ENCODE data around the gene PM20D1. TPM values are rescaled to one million over a fixed set of nuclear protein-coding genes. Genes with fewer than 3 reads are reported as not detected.

Gene PM20D1
- polyA plus RNA-seq, 1 experiment, result not detected

DNA sequence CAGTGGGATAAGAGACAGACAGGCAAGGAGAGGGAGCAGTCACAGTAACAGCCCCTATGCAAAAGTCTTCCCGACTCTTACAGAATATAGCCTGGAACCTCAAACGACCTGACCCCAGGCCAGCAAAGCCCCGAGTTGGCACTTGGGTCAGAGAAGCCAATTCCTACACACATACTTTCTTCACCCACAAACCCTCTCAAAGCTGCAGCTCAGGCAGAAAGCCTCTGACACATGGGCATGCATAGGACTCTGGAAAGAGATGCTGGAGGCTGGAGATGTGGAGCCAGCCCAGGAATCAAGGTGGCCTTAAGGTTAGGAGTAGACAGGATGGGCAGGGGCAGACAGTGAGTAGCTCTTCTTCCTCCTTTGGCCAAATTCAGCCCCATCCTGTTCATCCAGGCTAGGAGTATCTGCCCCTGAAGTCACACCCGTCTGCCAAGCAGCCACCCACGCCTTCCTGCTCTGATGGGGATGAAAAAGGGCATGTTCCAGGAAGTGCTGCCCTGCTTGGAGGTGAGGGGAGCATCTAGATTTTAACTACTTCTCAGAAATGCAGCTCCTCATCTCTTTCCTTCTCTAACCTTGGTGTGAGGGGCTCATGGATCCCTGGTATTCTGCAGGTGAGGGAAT, 44.7 kb downstream of the PM20D1 start:
- H3K27me3 ChIP-seq (ENCODE audit: control insufficient read depth, insufficient read depth, low read length), result no peaks in the 10 kb centered on the region
- H3K36me3 ChIP-seq (ENCODE audit: control insufficient read depth, insufficient read depth, low read length), result peaks cover 5% of the 10 kb centered on the region; the same call in 1 of the 2 replicates
- DNase-seq (ENCODE audit: low read depth), result no peak
- no peak for TF ChIP-seq CTCF (IDR thresholded peaks at IDR 0.05; ENCODE audit: insufficient read depth, low read depth, low read length)
- H3K4me3 ChIP-seq (ENCODE audit: low read depth, low read length), result no peak overlapping the region
- ChIA-PET CTCF (interaction anchor here (0.9 to 3.7 kb wide), 6 partner anchors 10 to 179 kb away, joined by 4 to 29 read pairs (median 6); no protein-coding TSS in a partner anchor), POLR2A (interaction anchor here (0.5 kb wide), 1 partner anchor 39 kb away, joined by 12 read pairs; no protein-coding TSS in a partner anchor)

DNA sequence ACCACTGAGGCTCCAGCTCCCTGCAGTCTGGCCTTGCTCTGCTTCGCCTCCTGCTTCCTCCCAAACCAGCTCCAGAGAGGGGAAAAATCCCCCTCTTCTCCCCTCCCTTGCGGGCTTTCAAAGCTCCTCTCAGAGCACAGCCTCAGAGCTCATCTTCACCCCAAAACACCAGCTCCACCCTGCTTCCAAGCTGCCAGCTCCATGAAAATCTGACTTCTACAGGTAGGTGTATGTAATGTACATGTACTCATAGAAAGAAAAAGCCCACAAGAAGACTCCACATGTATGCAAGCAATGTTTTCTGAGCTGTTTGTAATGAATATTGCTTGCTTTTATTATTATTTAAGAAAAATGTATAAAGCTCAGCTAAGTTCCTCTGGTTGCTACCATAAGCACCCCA, 45.3 kb downstream of the PM20D1 start:
- peaks cover 9% of the 10 kb centered on the region for H3K36me3 ChIP-seq (ENCODE audit: control insufficient read depth, insufficient read depth, low read length)
- no peak for DNase-seq (ENCODE audit: low read depth)
- H3K27me3 ChIP-seq (ENCODE audit: control insufficient read depth, insufficient read depth, low read length), result no peaks in the 10 kb centered on the region
- no peak overlapping the region for H3K4me3 ChIP-seq (ENCODE audit: low read depth, low read length)
- no peak for TF ChIP-seq CTCF (IDR thresholded peaks at IDR 0.05; ENCODE audit: insufficient read depth, low read depth, low read length)
- ChIA-PET CTCF (interaction anchor here (1.5 to 3.7 kb wide), 4 partner anchors 10 to 173 kb away, joined by 4 to 29 read pairs (median 6); no protein-coding TSS in a partner anchor), POLR2A (no interaction called here)

GRCh38 chr1:205803986-205804385, 45.9 kb downstream of the PM20D1 start:
- TF ChIP-seq CTCF (IDR thresholded peaks at IDR 0.05; ENCODE audit: insufficient read depth, low read depth, low read length), result no peak
- ChIA-PET POLR2A (no interaction called here), CTCF (interaction anchor here (1.5 to 3.7 kb wide), 4 partner anchors 11 to 173 kb away, joined by 4 to 29 read pairs (median 6); no protein-coding TSS in a partner anchor)
- Histone ChIP-seq H3K27me3 (ENCODE audit: control insufficient read depth, insufficient read depth, low read length) (no peaks in the 10 kb centered on the region), H3K36me3 (ENCODE audit: control insufficient read depth, insufficient read depth, low read length) (peaks cover 13% of the 10 kb centered on the region), H3K4me3 (ENCODE audit: low read depth, low read length) (no peak overlapping the region)
- no peak for DNase-seq (ENCODE audit: low read depth)

DNA sequence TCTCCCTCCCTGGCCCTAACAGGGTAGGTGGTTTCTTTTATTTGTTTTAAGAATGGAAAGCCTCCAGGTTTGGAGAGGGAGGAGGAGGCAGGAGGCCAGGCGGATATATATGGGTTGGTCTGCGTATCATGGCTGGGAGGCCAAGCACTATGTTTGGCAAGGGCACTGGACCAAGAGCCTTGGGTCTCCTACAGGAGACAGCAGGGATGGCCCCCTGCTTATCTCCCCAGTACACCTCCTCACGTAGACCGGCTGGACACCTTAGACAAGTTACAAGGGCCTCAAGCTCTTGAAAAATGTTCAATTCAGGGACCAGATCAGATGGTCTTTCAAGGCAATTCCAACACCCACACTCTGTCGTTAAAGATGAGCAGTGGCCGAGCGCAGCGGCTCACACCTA, 47.9 kb downstream of the PM20D1 start:
- POLR2A ChIA-PET, result no interaction called here
- peaks cover 21% of the 10 kb centered on the region for H3K36me3 ChIP-seq (ENCODE audit: control insufficient read depth, insufficient read depth, low read length)
- TF ChIP-seq CTCF (IDR thresholded peaks at IDR 0.05; ENCODE audit: insufficient read depth, low read depth, low read length), result no peak
- no peak for DNase-seq (ENCODE audit: low read depth)
- CTCF ChIA-PET, result interaction anchor here (0.6 to 1.2 kb wide), 4 partner anchors 10 to 1897 kb away, joined by 3 to 4 read pairs (median 3); no protein-coding TSS in a partner anchor
- no peak overlapping the region for H3K4me3 ChIP-seq (ENCODE audit: low read depth, low read length)
- H3K27me3 ChIP-seq (ENCODE audit: control insufficient read depth, insufficient read depth, low read length), result no peaks in the 10 kb centered on the region

DNA sequence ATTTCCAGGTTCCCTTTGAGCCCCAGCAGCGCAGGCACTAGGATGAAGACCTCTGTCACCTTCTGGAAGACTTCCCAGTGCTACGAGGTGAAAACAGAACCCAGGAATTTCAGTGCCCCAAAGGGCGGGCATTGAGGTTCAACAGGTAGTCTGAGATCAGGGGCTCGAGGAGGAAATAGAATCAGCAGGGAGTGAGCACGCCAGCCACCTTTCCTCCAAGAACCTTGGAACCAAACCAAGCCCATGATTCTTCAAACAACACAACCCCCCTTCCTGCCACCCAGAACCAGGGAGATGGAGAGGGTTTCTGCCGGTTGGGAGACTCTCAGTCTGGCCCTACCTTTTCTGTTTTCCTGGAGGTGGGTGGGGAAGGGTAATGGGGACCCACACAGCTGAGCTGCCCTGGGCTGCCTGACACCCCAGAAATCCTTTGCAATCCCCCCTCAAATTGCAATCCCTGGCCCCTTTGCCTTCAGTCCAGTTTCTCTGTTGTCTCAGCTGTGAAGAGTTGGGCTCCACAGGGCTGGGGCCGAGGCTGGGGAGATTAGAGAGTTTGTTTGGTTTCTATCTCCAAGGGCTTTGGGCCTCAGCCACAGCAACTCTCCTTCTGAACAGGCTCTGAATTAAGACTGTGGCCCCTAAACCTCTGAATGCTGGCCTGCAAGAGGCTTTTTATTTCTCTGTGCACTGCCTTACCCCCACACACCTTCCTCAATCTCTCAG, 48.8 kb downstream of the PM20D1 start:
- POLR2A ChIA-PET, result no interaction called here
- DNase-seq (ENCODE audit: low read depth), result no peak
- Histone ChIP-seq H3K27me3 (ENCODE audit: control insufficient read depth, insufficient read depth, low read length) (no peaks in the 10 kb centered on the region), H3K4me3 (ENCODE audit: low read depth, low read length) (no peak overlapping the region), H3K36me3 (ENCODE audit: control insufficient read depth, insufficient read depth, low read length) (peaks cover 25% of the 10 kb centered on the region)
- no peak for TF ChIP-seq CTCF (IDR thresholded peaks at IDR 0.05; ENCODE audit: insufficient read depth, low read depth, low read length)
- CTCF ChIA-PET, result interaction anchor here (0.9 to 1.6 kb wide), 3 partner anchors 9 to 176 kb away, joined by 3 to 4 read pairs (median 4); no protein-coding TSS in a partner anchor
